CD4-positive, alpha-beta T cell treated with Interleukin-6 for 4 hours (primary cell): ENCODE data around the gene BBS9.
"Not testable (repeated sequence)": the region's sequence is repeated elsewhere in the genome, so short reads cannot be mapped to it uniquely, and the experiment has no call there.

Source experiments
- DNase-seq: peaks from one replicate; pipeline ENCODE4 v3.0.0-alpha.2; 2020; ENCODE audit warnings: mixed read lengths

The BBS9 gene

DNA sequence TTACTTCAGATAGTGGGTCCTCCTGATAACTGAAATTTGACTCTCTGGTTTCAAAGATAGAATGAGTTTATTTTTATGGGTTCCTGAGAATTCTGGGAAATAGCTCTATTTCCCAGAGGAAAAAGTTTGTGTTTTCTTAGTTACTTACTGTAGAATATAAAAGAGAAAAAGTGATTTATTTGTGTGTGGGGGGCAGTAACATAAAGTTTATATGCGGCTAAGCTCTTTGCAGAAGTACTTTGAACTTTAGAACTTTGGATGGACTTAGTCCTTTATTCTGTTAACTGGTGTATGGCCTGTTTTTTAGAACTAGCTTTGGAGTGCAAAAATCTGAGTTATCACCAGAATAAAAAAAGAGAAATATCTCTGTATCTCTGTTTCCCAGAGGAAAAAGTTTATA is 157.1 kb downstream of the BBS9 start:
- no peak for DNase-seq

DNA sequence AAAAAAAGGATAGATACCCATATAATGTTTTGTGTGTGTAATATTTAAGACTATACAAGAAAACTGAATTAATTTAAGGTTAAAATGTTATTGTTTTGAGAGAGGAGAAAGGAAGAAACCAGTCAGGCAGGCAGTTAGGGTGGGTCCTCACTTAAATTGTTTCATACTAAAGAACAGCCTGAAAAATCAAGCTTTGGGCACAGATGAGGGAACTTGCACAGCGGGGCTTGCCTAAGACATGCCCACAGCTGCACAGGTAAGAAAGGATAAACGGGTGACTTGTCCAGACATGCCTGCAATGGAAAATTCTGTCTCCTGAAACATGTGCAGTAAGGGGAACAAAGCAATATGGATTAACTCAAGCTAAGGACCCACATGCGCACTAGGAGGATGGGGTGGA is 158.4 kb downstream of the BBS9 start:
- DNase-seq, result no peak

DNA sequence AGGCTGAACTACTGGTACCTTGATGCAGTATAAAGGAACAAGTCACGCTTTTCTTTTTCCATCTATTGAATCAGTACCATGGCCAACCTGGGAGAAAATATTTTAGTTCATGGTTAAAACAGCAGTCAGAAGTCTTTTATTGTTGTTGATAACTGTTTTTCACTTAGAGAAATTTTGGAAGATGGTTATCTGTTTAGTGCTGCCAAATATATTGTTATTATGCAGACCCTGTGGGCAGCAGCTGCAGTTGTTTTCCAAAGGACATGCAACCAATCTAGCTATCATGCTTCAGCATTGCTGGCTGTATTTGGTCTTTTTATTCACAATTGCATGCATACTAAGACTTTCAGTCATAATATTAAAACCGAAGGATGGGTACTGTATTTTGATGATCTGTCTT is 169.5 kb downstream of the BBS9 start:
- DNase-seq, result no peak

DNA sequence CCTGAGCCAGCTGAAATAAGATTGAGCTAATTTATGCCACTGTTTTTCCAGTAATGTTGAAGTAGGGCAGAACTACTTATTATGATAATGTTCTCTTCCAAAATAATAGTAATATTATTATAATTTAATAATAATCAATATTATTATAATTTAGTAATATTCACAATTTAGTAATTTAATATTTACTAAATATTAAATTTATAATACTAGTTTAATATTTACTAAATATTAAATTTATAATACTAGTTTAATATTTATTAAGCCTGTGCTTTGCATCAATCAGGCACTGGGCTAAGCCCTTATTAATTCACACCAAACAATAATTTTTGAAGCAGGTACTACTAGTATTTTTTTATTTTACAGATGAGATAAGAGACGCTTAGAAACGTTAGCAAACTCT is 170.1 kb downstream of the BBS9 start:
- no peak for DNase-seq

DNA sequence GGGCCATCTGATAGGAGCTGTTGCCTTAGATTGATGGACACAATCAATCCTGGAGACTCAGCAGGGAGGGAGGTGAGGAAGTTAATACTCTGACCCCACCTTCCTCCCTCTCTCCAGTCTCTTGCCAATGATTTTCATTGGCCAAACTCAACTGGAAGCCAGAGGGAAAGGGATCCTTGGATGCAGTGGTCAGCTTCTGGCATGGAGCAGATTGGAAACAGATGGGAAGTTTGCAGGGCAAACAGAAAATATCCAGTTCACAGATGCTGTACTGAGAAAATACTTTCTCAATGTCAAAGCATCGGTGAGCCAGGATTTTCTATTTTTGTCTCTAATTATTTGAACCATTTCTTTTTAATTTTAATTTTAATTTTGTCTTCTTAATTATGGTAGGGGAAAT is 170.8 kb downstream of the BBS9 start:
- no peak for DNase-seq

DNA sequence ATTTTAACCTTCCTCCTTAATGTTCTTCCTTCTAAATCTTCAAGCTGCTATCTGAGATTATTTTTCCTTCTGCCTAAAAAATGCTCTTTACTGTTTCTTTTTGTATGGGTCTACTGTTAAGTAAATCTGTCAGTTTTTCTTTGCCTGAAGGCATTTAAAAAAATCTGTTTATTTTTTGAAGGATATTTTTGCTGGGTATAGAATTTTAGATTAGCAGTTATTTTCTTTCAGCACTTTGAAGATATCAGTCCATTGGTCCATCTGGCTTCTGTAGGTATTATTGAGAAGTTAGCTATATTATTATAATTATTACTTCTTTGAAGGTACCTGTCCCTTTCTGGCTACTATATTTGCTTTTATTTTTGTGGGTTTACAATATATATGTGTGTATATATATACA is 171.4 kb downstream of the BBS9 start:
- no peak for DNase-seq

DNA sequence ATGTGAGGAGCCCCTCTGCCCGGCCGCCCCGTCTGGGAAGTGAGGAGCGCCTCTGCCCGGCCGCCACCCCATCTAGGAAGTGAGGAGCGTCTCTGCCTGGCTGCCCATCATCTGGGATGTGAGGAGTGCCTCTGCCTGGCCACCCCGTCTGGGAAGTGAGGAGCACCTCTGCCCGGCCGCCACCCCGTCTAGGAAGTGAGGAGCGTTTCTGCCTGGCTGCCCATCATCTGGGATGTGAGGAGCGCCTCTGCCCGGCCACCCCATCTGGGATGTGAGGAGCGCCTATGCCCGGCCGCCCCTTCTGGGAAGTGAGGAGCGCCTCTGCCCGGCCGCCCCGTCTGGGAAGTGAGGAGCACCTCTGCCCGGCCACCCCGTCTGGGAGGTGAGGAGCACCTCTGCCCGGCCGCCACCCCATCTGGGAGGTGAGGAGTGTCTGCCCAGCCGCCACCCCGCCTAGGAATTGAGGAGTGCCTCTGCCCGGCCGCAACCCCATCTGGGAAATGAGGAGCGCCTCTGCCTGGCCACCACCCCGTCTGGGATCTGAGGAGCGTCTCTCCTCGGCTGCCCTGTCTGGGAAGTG is 174.7 kb downstream of the BBS9 start:
- DNase-seq, result not testable (repeated sequence)

DNA sequence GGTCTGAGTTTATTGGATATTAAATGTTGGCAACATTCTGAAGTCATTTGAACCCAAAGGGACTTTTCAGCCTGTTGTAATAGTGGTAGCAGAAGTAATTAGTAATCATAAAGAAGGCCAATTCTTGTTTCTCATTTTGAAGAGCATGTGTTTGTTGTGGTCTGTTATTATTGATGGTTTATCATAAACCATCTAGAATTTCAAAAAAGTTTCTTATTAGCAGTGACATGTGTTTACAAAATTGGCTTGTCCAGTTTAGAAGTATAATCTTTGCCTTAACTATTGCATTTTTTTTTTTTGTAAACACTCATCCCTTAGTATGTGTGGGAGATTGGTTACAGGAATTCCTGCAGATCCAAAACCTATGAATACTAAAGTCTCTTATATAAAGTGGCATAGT is 177.8 kb downstream of the BBS9 start:
- no peak for DNase-seq

DNA sequence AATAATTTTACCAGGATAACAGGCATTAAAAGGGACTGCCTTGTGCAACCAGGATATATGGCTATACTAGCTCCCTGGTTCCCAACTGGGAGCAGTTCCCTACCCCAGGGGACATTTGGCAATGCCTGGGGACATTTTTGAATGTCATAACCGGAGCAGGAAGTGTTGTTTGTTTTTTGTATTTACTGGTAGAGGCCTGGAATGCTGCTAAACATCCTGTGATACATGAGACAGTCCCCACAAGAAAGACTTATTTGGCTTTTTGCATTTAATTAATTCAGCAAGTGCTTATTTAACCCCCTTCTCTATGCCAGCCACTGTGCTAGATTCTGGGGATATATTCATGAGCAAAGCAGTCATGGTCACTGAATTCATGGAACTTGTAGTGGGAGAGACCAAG is 181.2 kb downstream of the BBS9 start:
- no peak for DNase-seq

DNA sequence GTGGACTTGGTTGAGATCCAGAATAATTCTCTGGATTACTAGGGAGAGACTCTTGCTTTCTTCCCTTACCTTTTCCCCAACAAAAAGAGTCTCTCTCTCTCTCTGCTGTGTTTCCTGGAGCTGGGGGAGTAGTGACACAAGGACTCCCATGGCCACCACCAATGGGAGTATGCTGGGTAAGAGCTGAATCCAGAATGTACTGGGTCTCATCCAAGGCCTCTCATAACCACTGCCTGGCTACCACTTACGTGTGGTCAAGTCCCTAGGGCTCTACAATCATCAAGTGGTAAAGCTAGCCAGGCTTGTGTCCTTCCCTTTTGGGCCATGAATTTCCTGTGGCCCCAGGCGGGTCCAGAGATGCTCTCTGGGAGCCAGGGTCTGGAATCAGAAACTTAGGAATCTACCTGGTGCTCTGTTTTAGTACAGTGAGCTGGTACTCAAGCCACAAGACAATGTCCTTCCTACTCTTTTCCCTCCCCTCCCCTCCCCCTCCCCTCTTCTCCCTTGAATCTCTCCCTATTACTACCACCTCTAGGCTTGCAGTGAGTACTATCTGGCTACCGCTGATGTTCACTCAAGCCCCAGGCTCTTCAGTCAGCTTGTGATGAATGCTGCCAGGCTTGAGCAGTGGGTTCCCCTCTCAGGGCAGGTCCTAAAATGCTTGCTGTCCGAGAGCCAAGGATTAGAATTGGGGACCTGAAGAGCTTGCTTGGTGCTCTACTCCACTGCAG is 196.6 kb downstream of the BBS9 start:
- DNase-seq, result no peak

DNA sequence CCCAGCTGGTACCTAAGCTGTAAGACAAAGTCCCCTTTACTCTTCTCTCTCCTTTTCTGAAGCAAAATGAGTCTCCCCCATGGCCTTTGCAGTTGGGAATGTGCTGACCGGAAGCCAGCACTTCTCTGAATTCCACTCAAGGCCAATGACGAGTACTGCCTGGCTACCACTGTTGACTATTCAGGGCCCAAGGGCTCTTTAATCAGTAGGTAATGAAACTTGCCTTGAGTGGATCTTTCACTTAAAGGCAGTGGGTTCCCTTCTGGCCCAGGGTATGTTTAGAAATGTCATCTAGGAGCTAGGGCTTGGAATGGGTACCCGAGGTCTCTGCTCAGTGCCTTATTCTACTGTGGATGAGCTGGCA is 197.1 kb downstream of the BBS9 start:
- no peak for DNase-seq

DNA sequence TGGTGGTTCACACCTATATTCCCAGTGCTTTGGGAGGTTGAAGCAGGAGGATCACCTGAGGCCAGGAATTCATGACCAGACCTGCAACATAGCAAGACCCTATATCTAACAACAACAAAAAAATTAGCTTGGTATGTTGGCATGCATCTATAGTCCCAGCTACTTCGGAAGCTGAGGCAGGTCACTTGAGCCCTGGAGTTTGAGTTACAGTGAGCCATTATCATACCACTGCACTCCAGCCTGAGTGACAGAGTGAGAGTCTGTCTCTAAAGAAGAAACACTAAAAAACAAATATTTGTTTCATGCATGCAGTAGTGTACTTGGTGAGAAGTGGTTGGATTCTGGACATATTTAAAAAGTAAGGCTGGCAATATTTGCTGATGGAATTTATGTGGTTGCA is 198.1 kb downstream of the BBS9 start:
- DNase-seq, result no peak

DNA sequence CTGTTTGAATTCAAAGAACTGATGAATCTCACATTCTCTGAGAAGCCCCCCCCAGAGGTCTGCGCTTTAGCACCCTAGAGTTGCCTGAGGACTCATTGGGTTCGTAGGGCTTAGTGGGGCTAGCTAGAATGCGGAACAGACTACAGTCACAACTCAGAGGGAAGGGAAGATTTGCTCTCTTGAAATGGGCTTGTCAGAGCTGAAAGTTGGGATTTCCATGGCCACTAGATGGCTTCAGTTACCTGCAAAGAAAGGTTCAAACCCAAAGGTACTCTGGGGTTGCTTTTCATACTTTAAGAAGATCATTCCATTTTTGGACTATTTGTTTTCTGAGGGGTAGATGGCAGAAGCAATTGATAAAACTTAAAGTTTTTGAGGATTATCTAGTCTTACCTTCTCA is 205.0 kb downstream of the BBS9 start:
- no peak for DNase-seq

DNA sequence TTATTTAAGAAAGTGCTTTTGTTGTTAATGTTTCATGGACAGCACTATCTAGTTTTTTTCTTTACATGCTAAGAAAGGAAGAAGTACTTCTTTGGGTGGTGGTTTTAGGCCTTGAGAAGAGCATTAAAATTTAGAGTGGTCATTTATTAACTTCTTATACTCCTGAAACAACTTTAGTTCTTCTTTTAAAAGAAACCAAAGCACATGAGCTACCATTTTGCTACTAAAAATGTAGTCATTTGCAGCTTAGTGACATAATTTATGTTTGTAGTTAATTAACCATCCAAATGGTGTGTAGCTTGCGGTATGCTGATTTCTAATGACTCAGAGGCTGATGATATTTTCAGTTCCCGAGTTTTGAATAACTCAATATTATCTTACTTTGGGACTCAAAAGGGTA is 207.5 kb downstream of the BBS9 start:
- no peak for DNase-seq

DNA sequence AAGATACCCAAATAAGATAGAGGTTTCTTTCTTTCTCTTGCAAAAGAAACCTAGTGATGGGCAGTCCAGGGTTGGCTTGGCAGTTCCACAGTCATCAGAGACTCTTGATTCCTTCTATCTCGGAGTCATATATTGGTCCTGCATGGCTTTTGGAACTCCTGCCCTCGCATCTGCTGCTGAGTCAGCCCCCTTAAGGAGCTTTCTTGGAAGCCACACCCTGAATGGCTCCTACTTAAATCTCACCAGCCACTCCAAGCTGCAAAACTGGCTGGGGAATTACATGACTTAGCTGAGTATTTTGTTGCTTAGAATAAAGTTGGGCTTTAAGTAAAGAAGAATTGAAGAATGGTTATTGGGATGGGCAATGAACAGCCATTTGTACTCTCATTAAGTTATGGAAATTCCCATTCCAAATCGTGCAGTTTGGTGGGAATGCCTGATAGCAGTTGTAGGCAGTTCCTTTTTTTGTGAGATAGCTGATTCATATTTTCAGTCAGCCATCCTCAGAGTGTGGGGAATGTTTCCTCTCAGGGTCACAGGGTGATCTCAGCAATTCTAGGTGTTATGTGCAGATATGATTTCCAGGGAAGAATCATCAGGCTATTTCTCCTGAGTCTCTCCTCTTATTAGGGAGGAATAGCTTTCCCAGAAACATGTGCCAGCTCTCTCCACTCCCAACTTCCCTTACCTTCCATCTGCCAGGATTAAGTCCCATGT is 209.9 kb downstream of the BBS9 start:
- DNase-seq, result no peak

DNA sequence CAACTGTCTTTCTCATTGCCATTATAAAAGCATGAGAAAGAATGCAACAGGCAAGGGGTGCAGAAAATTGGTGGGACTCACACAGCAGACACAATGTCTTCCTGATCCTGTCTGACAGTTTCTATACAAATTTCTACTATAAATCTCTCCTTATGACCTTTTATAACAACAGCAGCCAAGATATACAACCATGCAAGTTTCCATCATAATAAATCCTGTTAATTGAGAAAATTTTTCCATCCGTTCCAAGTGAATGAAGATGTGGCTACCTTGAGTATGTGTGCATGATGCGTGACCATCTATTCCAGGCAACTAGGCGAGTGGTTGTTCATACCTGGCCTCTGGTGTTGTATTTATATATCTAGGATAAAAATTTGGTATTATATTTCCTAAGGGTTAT is 216.7 kb downstream of the BBS9 start:
- DNase-seq, result no peak

DNA sequence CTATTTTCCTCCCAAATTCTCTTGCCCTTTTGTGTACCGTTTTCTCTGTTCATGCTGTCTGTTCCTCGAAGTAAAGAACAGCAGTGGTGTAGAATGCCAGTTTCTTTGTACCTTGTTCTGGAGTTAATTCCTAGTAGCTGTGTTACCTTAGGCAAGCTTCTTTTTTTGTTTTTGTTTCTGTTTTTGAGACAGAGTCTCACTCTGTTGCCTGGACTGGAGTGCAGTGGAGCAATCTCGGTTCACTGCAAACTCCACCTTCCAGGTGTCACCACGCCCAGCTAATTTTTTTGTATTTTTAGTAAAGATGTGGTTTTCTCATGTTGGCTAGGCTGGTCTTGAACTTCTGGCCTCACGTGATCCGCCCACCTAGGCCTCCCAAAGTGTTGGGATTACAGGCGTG is 221.2 kb downstream of the BBS9 start:
- DNase-seq, result no peak

DNA sequence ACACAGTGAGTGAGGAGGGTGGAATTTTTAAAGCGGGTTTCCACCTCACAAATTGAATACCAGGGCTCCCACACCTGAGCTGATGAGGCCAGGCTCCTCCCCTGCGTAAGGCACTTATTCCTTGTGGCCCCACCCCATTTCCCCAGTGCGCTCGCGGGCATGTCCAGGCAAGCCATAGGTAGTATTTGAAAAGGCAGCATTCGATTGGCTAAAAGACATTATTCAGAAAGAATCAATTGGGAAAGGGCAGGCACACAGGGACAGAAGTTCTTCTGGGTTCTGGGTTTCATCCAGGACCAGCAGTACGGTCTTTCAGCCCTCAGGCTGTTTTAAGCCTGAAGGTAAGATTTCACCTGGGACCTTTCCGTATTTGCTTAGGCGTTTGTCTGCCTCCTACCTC is 222.3 kb downstream of the BBS9 start:
- DNase-seq, result no peak

DNA sequence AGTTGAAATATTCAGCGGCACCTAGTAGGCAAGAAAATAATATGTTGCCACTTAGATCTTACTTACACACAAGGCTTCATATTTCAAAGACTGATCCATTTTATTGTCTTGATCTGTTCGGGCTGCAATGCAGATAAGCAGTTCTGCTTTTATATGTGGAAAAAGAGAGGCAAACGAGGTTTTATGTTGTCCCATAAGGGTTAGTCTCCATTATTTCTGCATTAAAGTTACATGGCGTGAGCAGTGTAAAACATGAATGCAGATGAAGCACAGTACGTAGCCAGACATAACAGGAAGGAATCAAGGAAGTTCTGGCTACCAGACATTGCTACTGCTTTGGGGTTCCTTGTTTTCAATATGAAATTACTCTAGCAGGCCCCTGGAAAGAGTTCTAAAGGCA is 224.8 kb downstream of the BBS9 start:
- no peak for DNase-seq

DNA sequence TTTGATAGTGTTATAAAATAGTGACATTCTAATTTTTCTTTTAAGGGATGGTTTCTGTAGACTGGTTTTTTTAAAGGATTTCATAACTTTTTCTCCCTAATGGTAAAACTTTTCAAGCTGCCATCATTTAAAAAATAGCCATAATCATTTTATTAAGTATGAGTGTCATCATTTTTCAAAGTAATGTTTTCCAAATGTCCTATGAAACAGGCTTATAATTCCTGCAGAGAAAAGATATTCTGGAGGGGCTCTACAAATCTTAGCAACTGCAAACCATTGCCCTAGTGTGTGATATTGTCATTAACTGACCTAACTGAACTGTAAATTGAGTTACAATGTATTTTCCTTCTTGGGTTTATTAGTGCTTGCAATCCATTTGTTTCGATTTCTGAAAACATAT is 226.0 kb downstream of the BBS9 start:
- no peak for DNase-seq

DNA sequence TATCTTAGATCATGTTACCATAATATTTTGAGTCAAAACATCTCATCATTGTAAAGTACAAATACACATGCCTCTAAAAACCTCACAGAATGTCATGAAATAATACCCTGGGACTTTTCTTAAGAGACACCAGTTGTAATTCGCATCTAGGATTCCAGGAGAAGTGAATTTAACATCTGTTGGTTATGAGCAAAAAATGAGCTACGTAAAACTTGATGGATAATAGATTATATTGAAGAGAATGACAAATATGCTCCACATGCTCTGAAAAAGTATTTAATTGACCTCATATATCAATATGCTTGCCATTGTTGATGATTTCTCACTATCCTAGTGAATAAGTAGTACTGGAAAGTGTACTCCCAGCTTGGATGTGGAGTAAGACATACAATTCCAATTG is 227.0 kb downstream of the BBS9 start:
- DNase-seq, result no peak

DNA sequence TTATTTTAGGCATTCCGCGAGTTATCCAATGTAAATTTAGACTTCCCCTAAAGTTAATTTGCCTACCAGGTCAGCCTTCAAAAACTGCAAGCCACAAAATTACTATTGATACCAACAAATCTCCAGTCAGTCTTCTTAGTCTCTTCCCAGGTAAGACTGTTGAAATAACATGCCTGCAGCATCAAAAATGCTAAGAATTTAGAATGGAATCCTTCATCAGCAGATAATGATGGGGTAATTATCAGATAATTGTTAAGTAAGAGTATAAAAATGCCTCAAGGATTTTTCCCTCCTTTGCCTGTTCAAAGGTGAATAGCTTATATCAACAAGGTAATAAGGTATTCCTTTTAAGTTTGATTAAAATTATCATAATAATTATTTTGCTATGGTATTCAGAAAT is 228.5 kb downstream of the BBS9 start:
- no peak for DNase-seq

DNA sequence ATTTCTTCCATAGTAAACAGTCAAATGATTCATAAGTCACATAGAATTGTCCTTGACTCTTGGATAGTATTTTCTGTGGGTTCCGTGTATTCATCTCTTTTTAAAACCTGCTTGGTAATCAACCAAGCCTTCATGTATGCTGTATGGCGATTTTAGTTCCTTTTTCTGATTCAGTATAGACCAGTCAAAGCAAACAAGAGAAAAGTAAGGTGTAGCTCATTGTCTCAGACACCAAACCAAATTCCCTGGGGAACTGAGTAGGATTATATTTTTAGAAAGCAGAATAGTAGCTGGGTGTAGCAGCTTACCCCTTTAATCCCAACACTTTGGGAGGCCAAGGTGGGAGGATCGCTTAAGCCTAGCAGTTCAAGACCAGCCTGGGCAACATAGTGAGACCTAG is 240.5 kb downstream of the BBS9 start:
- no peak for DNase-seq

DNA sequence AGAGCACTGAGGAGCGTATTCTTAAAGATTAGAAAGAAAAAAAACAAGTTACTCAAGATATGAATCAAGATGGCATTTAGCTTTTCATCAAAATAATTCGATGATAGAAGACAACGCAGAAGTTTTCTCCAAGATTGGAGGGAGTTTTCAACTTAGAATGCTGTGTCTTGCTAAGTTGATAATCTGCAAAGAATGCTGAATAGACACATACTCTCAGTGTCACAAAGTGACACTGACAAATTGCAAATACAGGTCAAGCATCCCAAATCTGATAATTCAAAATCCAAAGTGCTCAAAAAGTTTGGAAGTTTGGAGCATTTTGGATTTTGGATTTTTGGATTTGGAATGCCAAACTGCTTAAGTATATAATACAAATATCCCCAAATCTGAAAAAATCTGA is 243.8 kb downstream of the BBS9 start:
- no peak for DNase-seq
